ENCODE results near the gene ACOT11.
"Not testable (repeated sequence)": the region's sequence is repeated elsewhere in the genome, so short reads cannot be mapped to it uniquely, and the experiment has no call there.

- not testable (repeated sequence) for TF ChIP-seq POLR2AphosphoS5 (IDR thresholded peaks at IDR 0.05; ENCODE audit: borderline replicate concordance, low read depth, low read length); EZH2 (IDR thresholded peaks at IDR 0.05)
Observed at GRCh38 chr1:54536656-54537055, 11.4 kb upstream of the ACOT11 start.
